Activated naive CD4-positive, alpha-beta T cell treated with anti-CD3 and anti-CD28 coated beads, Interleukin-2, amount 10 ng/mL, durations not matched to agents 7 days and 5 days (primary cell): ENCODE results near the gene TBC1D22A.
"Not testable (repeated sequence)": the region's sequence is repeated elsewhere in the genome, so short reads cannot be mapped to it uniquely, and the experiment has no call there.

ENCODE experiments used
- CTCF ChIA-PET: fragments of 350-600 bp; sonication (Branson Sonifier 250); formaldehyde crosslinking; loops from one replicate; lab custom pipeline; 2021; ENCODE audit warnings: antibody characterized with exemption; lab: Charles Lee
- DNase-seq: peaks from one replicate; pipeline ENCODE4 v3.0.0-alpha.2; 2020
- H3K27ac Mint-ChIP-seq: one replicate; pipeline ENCODE4 v1.8.0; 2021; ENCODE audit warnings: mild to moderate bottlenecking, moderate library complexity, mixed read lengths
- H3K27me3 Mint-ChIP-seq: one replicate; pipeline ENCODE4 v1.8.0; 2021; ENCODE audit warnings: mild to moderate bottlenecking, mixed read lengths
- H3K36me3 Mint-ChIP-seq: one replicate; pipeline ENCODE4 v1.8.0; 2021; ENCODE audit warnings: mixed read lengths
- H3K4me1 Mint-ChIP-seq: one replicate; pipeline ENCODE4 v1.8.0; 2021; ENCODE audit warnings: mixed read lengths
- H3K4me3 Mint-ChIP-seq: one replicate; pipeline ENCODE4 v1.8.0; 2021; ENCODE audit warnings: mild to moderate bottlenecking, moderate library complexity, mixed read lengths
- H3K9me3 Mint-ChIP-seq: one replicate; pipeline ENCODE4 v1.8.0; 2021; ENCODE audit warnings: mixed read lengths

Gene TBC1D22A

GRCh38 chr22:47113853-47114415, 351.5 kb downstream of the TBC1D22A start:
- Mint-ChIP-seq H3K4me1 (no peaks in the 10 kb centered on the region), H3K36me3 (no peaks in the 10 kb centered on the region), H3K4me3 (no peak overlapping the region), H3K27me3 (no peaks in the 10 kb centered on the region), H3K9me3 (no peaks in the 10 kb centered on the region), H3K27ac (no peak overlapping the region)
- no peak for DNase-seq
- CTCF ChIA-PET: no interaction called here

GRCh38 chr22:47114813-47115517, 352.5 kb downstream of the TBC1D22A start:
- Mint-ChIP-seq H3K36me3 (no peaks in the 10 kb centered on the region), H3K4me1 (no peaks in the 10 kb centered on the region), H3K9me3 (no peaks in the 10 kb centered on the region), H3K27me3 (no peaks in the 10 kb centered on the region), H3K4me3 (no peak overlapping the region), H3K27ac (no peak overlapping the region)
- CTCF ChIA-PET: no interaction called here
- DNase-seq: no peak

GRCh38 chr22:47115518-47115890, 353.1 kb downstream of the TBC1D22A start:
- no peak overlapping the region for H3K27ac Mint-ChIP-seq
- no peaks in the 10 kb centered on the region for H3K36me3 Mint-ChIP-seq
- CTCF ChIA-PET: no interaction called here
- no peaks in the 10 kb centered on the region for H3K27me3 Mint-ChIP-seq
- no peak overlapping the region for H3K4me3 Mint-ChIP-seq
- no peaks in the 10 kb centered on the region for H3K4me1 Mint-ChIP-seq
- H3K9me3 Mint-ChIP-seq: no peaks in the 10 kb centered on the region
- DNase-seq: no peak

- DNase-seq: no peak
Measured at GRCh38 chr22:47115921-47116320, 353.5 kb downstream of the TBC1D22A start.

GRCh38 chr22:47116426-47117341, 354.2 kb downstream of the TBC1D22A start:
- Mint-ChIP-seq H3K36me3 (no peaks in the 10 kb centered on the region), H3K27ac (peak overlapping the region; percentile 55), H3K4me1 (no peaks in the 10 kb centered on the region), H3K9me3 (no peaks in the 10 kb centered on the region), H3K4me3 (no peak overlapping the region), H3K27me3 (no peaks in the 10 kb centered on the region)
- DNase-seq: no peak
- CTCF ChIA-PET: no interaction called here

More at GRCh38 chr22:47115921-47116320, 353.5 kb downstream of the TBC1D22A start:
- Mint-ChIP-seq H3K4me1 (no peaks in the 10 kb centered on the region), H3K9me3 (no peaks in the 10 kb centered on the region), H3K27ac (no peak overlapping the region), H3K36me3 (no peaks in the 10 kb centered on the region), H3K27me3 (no peaks in the 10 kb centered on the region), H3K4me3 (no peak overlapping the region)
- CTCF ChIA-PET: no interaction called here

GRCh38 chr22:47117442-47117841, 355.0 kb downstream of the TBC1D22A start:
- H3K9me3 Mint-ChIP-seq, H3K27me3 Mint-ChIP-seq, H3K4me3 Mint-ChIP-seq, DNase-seq, CTCF ChIA-PET, H3K27ac Mint-ChIP-seq, H3K36me3 Mint-ChIP-seq, H3K4me1 Mint-ChIP-seq: not testable (repeated sequence)

- Mint-ChIP-seq H3K4me3 (no peak overlapping the region), H3K9me3 (no peaks in the 10 kb centered on the region), H3K27me3 (no peaks in the 10 kb centered on the region), H3K4me1 (no peaks in the 10 kb centered on the region), H3K36me3 (no peaks in the 10 kb centered on the region), H3K27ac (no peak overlapping the region)
- CTCF ChIA-PET: no interaction called here
- no peak for DNase-seq
Measured at GRCh38 chr22:47119181-47119580, 356.7 kb downstream of the TBC1D22A start.

- no peak for DNase-seq
- H3K4me1 Mint-ChIP-seq: no peaks in the 10 kb centered on the region
- H3K9me3 Mint-ChIP-seq: no peaks in the 10 kb centered on the region
- CTCF ChIA-PET: no interaction called here
- H3K27me3 Mint-ChIP-seq: no peaks in the 10 kb centered on the region
- H3K27ac Mint-ChIP-seq: no peak overlapping the region
- no peaks in the 10 kb centered on the region for H3K36me3 Mint-ChIP-seq
- no peak overlapping the region for H3K4me3 Mint-ChIP-seq
Measured at GRCh38 chr22:47120399-47120798, 357.9 kb downstream of the TBC1D22A start.

GRCh38 chr22:47121791-47122190, 359.3 kb downstream of the TBC1D22A start:
- Mint-ChIP-seq H3K4me3 (no peak overlapping the region), H3K27me3 (no peaks in the 10 kb centered on the region), H3K27ac (no peak overlapping the region), H3K4me1 (no peaks in the 10 kb centered on the region), H3K9me3 (no peaks in the 10 kb centered on the region), H3K36me3 (no peaks in the 10 kb centered on the region)
- DNase-seq: no peak
- CTCF ChIA-PET: no interaction called here

- H3K27me3 Mint-ChIP-seq: no peaks in the 10 kb centered on the region
- CTCF ChIA-PET: no interaction called here
- H3K4me1 Mint-ChIP-seq: no peaks in the 10 kb centered on the region
- H3K9me3 Mint-ChIP-seq: no peaks in the 10 kb centered on the region
- H3K36me3 Mint-ChIP-seq: no peaks in the 10 kb centered on the region
- no peak for DNase-seq
- no peak overlapping the region for H3K4me3 Mint-ChIP-seq
- H3K27ac Mint-ChIP-seq: no peak overlapping the region
Measured at GRCh38 chr22:47122441-47123000, 360.1 kb downstream of the TBC1D22A start.

GRCh38 chr22:47123006-47123826, 360.8 kb downstream of the TBC1D22A start:
- no peaks in the 10 kb centered on the region for H3K36me3 Mint-ChIP-seq
- H3K27ac Mint-ChIP-seq: no peak overlapping the region
- CTCF ChIA-PET: no interaction called here
- no peaks in the 10 kb centered on the region for H3K27me3 Mint-ChIP-seq
- DNase-seq: no peak
- H3K4me3 Mint-ChIP-seq: no peak overlapping the region
- no peaks in the 10 kb centered on the region for H3K9me3 Mint-ChIP-seq
- no peaks in the 10 kb centered on the region for H3K4me1 Mint-ChIP-seq

- no peak for DNase-seq
- Mint-ChIP-seq H3K9me3 (no peaks in the 10 kb centered on the region), H3K36me3 (peaks cover 3% of the 10 kb centered on the region), H3K27me3 (no peaks in the 10 kb centered on the region), H3K4me1 (peaks cover 4% of the 10 kb centered on the region), H3K4me3 (no peak overlapping the region), H3K27ac (no peak overlapping the region)
- CTCF ChIA-PET: no interaction called here
Measured at GRCh38 chr22:47123827-47124442, 361.5 kb downstream of the TBC1D22A start.

- Mint-ChIP-seq H3K9me3 (no peaks in the 10 kb centered on the region), H3K4me3 (no peak overlapping the region), H3K27me3 (no peaks in the 10 kb centered on the region), H3K27ac (no peak overlapping the region), H3K4me1 (peaks cover 4% of the 10 kb centered on the region), H3K36me3 (peaks cover 3% of the 10 kb centered on the region)
- CTCF ChIA-PET: no interaction called here
- no peak for DNase-seq
Measured at GRCh38 chr22:47124451-47124881, 362.0 kb downstream of the TBC1D22A start.
